ENCODE measurements around the gene RAPGEF2. TPM values are rescaled to one million over a fixed set of nuclear protein-coding genes. Genes with fewer than 3 reads are reported as not detected.

Gene RAPGEF2
- total and polyA plus RNA-seq, 9 of the 15 experiments (the other 6 are each of a cell fraction or from before 2014, with no cell fraction given) = 3.1 to 32.6 (median 23.1) TPM

- TF ChIP-seq HDAC1 (IDR thresholded peaks at IDR 0.05) (no peak), ZBTB33 (CRISPR knock-in tag; IDR thresholded peaks at IDR 0.05) (no peak), SMARCA4 (IDR thresholded peaks at IDR 0.05) (no peak), STAG1 (CRISPR knock-in tag; IDR thresholded peaks at IDR 0.05; ENCODE audit: borderline replicate concordance) (no peak), CBX3 (IDR thresholded peaks at IDR 0.05; ENCODE audit: borderline replicate concordance in 1 of 2, low read length in 2 of 2) (no peak), USF2 (CRISPR knock-in tag; IDR thresholded peaks at IDR 0.05) (no peak), ZNF609 (CRISPR knock-in tag; IDR thresholded peaks at IDR 0.05; ENCODE audit: borderline replicate concordance) (no peak), SLC30A9 (CRISPR knock-in tag; IDR thresholded peaks at IDR 0.05) (no peak), CBX5 (IDR thresholded peaks at IDR 0.05; ENCODE audit: borderline replicate concordance, low read depth) (no peak), NKRF (IDR thresholded peaks at IDR 0.05; ENCODE audit: borderline replicate concordance) (no peak), ZBTB9 (CRISPR knock-in tag; IDR thresholded peaks at IDR 0.05) (no peak)
Measured at GRCh38 chr4:159235779-159236368, 133.0 kb downstream of the RAPGEF2 start (continued).
